HS-5 (cell line): ENCODE data around the gene MTMR1.

Experiments
- DNase-seq: peaks from one replicate; pipeline ENCODE4 v3.0.0-alpha.2; 2012; ENCODE audit warnings: low read depth

The MTMR1 gene

GRCh38 chrX:150762258-150763165 is 69.3 kb downstream of the MTMR1 start:
- no peak for DNase-seq

GRCh38 chrX:150763303-150763797 is 70.2 kb downstream of the MTMR1 start:
- DNase-seq: no peak

- no peak for DNase-seq
Measured at GRCh38 chrX:150763810-150764209, 70.6 kb downstream of the MTMR1 start.

- no peak for DNase-seq
Measured at GRCh38 chrX:150765237-150765636, 72.0 kb downstream of the MTMR1 start.

GRCh38 chrX:150765782-150766350 is 72.7 kb downstream of the MTMR1 start:
- DNase-seq: no peak

GRCh38 chrX:150766351-150767044 is 73.3 kb downstream of the MTMR1 start:
- no peak for DNase-seq

- DNase-seq: no peak
Measured at GRCh38 chrX:150767045-150767395, 73.8 kb downstream of the MTMR1 start.

- DNase-seq: peak; percentile 60
Measured at GRCh38 chrX:150767475-150768131, 74.4 kb downstream of the MTMR1 start.

GRCh38 chrX:150768132-150768485 is 74.9 kb downstream of the MTMR1 start:
- no peak for DNase-seq

- no peak for DNase-seq
Measured at GRCh38 chrX:150768580-150769190, 75.5 kb downstream of the MTMR1 start.

GRCh38 chrX:150769408-150769807 is 76.2 kb downstream of the MTMR1 start:
- DNase-seq: no peak

GRCh38 chrX:150770623-150771022 is 77.4 kb downstream of the MTMR1 start:
- DNase-seq: no peak

GRCh38 chrX:150771116-150771515 is 77.9 kb downstream of the MTMR1 start:
- DNase-seq: no peak

- no peak for DNase-seq
Measured at GRCh38 chrX:150772150-150772970, 79.2 kb downstream of the MTMR1 start.

GRCh38 chrX:150773117-150773516 is 79.9 kb downstream of the MTMR1 start:
- DNase-seq: no peak

- no peak for DNase-seq
Measured at GRCh38 chrX:150773634-150774033, 80.4 kb downstream of the MTMR1 start.

GRCh38 chrX:150774798-150775568 is 81.8 kb downstream of the MTMR1 start:
- DNase-seq: no peak

- DNase-seq: no peak
Measured at GRCh38 chrX:150775569-150776350, 82.6 kb downstream of the MTMR1 start.

- no peak for DNase-seq
Measured at GRCh38 chrX:150777328-150777992, 84.3 kb downstream of the MTMR1 start.
